Ecto neural progenitor cell (in vitro differentiated cells): ENCODE data around the gene FLRT1.
"Not testable (repeated sequence)": the region's sequence is repeated elsewhere in the genome, so short reads cannot be mapped to it uniquely, and the experiment has no call there.

Experiments
- DNase-seq: peaks from one replicate; pipeline ENCODE4 v3.0.0-alpha.2; 2018; ENCODE audit warnings: low spot score

Gene FLRT1

DNA sequence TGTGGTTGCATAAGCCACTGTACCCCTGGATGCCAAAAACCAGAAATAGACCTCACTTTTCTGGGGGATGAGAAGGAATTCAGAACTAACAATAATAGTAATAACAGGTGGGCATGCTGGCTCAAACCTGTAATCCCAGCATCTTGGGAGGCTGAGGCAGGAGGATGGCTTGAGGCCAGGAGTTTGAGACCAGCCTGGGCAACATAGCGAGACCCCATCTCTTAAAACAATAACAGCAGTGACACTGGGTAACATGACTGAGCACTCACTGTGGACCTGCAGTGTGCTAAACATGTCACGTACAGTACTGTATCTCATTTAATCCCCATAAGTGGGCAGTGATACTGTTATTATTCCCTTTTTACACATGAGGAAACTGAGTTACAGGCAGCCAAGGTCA lies 10.0 kb downstream of the FLRT1 start:
- no peak for DNase-seq

DNA sequence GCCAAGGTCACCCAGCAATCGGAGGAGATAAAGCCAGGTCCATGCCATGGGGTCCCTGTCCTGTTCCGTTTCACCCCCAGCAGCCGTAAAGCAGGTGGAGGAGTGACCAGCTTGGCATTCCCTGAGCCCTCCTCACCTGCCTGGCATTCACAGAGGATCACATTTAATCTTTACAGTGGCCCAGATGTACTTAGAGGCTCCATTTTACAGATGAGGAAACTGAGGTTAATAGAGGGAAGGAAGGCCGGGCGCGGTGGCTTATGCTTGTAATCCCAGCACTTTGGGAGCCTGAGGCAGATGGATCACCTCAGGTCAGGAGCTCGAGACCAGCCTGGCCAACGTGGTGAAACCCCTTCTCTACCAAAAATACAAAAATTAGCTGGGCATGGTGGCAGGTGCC lies 11.6 kb downstream of the FLRT1 start:
- DNase-seq = not testable (repeated sequence)

DNA sequence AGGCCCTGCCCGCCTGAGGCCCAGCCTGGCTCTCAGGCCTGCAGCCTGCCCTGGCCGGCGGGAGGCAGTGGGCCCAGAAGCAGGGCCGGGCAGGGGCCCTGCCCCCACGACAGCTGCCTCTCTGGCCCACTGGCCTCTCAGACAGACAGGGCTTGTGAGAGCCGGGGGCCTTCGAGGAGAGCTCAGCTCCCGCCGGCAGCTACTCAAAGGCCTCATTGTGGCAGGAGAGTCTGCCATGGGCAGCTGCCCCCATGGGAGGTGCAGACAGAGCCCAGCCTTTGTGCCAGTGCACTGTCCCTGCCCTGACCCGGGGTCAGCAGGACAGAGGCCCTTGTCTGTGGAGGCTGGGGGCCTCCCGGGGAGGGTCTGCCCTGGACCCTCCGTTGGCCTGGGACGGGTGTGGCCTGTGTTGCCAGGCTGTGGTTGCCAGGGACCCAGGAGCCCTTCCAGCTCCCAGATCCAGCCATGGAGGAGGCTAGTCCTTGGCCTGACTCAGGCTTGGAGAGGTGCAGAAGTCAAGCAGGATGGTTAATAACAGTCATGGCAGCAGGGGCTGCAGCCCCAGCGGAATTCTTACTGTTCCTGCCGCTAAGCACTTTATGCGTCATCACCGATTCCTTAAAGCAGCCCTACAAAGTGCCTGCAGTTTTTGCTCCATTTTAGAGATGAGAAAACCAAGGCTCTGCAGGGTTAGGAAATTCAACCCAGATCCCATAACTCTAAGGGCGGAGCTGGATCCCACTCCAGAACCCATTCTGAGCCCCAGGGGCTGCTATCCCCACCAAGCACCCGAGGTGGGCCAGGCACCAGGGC lies 12.5 kb downstream of the FLRT1 start:
- DNase-seq = peak; percentile 75

DNA sequence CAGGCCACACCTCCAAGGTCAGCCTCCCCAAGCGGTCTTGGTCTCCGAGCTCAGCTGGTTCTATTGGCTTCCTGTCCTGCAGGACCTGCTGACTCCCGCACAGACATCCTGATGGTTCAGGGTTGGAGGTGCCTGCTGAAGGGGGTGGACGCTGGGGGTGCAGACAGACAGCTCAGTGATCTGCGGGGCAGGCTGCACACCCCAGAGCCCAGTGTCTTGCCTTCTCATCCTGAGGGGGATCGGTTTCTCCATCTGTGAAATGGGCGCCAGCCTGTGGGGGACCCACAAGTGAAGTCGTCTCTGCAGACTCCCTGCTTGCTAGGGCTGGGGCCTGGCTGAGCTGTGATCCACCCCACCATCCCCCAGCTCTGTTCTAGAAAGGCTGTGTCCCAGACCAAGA lies 13.8 kb downstream of the FLRT1 start:
- DNase-seq = no peak

DNA sequence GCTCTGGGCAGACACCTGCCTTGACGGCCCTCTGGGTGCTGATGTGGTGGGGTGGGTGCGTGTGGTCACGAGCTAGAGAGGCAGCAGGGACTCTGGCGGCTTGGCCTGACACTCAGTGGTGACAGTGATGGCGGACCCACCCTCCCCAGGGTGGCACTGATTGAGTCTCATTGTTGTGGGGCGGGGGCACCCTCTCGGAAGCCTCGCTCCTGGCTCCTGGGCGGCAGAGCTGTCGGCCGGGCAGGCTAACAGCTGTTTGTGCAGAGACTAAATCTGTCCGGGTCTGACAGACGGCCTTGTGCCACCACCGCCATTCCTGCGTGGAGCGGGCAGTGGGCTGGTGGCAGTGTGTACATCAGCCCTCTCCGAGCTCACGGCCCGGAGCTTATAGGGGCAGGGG lies 15.6 kb downstream of the FLRT1 start:
- DNase-seq = no peak

DNA sequence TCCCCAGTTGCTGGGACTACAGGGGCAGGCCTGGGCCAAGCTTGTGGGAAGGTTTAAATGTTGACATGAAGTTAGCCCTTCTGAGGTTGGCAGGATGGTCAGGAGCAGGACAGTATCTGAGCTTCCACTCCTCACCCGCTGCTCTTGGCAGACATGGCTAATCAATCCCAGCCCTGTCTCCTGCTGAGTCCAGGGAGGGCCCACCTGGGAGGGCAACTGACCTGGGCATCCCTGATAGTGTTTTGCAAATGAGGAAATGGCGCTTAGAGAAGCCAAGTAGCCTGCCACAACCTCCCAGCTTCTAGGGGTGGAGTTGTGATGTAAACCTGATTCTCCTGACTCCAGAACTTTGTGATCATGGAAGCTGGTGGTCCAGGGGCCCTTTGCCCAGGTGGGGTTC lies 16.7 kb downstream of the FLRT1 start:
- no peak for DNase-seq

DNA sequence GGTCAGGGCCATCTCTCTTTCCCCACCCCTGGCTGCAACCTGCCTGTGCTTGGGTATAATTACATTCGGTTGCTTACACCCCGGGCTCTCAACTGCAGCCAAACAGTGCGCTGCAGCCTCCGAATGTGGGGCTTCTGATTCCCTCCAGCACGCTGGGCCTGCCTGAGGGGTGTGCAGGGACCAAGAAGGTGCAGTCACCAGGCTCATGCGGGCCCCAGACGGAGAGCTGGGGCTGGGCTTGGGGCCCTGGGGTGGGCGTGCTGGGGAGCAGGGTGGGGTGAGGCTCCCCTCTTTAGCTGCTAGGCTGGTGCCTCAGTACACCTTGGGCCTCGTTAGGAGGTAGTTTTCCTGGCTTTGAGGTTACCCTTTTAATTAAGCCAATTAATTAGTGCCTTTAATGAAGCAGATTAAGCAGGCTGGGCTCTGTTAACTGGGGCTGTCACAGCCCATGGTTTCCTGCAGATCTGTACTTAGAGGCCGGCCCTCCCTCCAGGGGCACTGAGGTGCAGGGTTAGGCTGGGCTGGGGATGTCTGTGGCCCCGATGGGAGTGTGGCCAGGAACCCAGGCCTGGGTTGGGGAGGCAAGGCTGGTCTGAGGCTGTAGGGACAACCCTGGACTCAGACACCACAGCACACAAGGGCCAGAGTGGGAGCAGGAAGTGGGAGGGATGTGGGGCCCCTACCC lies 17.3 kb downstream of the FLRT1 start:
- DNase-seq = no peak

DNA sequence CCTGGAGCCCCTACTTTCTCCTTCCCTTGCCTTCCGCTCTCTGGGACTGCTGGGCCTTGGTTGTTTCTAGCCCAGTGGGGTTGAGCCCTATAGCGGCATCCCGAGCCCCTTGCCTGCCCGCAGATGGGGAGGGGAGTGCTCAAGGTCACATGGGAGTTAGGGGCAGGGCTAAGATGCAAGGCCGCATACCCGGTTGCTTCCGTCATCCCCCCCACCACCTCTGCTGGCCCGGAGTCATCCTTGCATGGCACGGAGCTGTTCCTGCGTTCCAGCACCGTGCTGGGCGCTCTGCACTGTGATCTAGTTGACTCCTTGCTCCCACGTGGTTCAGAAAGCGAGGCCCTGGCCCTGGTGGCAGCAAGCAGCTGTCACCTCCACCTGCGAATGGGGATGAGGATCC lies 18.0 kb downstream of the FLRT1 start:
- DNase-seq = no peak

DNA sequence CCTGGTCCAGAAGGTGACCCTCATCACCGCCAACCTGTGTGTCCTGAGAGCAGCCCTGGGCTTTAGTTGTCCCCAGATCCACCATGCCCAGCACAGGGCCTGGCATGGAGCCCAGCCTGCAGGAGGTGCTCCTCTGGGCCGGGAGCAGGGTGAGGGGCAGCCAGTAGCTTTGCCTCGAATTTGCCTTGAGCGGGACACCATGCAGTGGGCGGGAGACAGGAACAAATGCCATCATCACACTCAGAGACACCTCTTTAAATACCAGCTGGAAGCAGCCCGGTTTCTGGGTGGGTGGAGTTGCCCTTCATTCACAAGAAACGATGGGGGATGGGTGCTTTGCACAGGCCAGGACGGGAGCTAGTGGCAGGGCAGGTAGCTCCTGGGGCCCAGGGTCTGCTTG lies 19.3 kb downstream of the FLRT1 start:
- no peak for DNase-seq

DNA sequence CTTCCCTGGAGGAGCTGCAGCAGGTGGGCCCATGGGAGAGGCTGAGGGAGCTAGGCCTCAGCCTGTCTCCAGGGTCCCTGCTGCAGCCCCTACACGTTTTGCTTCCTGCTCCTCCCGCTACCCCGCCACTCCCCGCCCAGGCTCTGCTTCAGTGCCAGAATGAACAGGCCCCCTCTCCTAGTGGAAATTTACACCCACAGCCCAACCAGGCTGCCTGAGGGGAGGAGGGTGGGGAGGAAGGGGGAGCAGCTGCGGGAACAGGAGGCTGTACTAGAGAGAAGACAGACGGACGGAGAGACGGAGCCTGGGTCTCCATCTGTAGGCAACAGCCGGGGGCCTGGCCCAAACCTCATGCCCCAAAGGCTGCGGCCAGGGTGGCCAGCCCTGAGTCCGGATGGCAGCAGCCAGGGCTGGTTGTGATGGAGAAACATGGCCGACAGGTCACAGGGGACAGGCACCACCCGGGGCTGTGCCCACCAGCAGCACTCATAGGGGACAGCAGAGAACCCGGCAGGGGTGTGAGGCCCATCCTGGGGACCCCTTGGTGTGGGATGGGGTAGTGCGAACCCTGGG lies 20.6 kb downstream of the FLRT1 start:
- DNase-seq = no peak

DNA sequence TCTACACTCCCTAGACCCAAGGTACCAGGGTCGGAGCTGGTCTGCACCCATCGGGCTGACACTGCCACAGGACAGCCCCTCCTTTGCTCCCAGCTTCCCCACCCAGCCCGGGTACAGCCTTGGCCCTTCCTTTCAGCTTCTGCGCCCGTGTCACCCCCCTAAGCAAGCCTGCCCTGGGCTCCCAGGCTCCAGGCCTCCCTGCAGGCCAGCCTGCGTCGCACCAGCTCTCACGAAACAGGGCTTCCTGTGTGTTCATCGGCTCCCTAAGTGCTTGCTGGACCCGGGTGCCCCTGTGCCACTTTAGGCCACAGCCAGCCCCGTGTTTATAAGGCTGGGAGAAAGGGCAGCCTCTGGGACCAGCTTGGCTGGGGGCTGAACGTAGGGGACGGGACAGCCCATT lies 21.1 kb downstream of the FLRT1 start:
- no peak for DNase-seq

DNA sequence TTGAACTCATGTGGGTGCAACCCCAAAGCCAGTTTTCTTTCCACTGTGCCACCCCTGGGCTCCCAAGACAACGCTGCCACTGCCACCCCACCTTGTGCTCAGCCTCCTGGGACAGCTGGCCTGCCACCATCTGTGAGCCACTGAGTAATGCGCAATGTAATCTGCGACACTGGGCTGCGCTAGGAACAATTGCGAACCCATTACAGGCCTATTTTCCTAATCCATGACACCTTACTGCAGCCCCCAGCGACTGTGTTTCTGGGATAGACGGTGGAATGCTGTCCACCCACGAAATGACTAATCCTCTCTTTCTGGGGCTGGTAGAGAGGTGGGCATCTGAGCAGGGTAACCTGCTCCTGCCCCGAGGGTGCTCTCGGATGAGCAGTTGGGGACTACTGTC lies 22.2 kb downstream of the FLRT1 start:
- DNase-seq = no peak

DNA sequence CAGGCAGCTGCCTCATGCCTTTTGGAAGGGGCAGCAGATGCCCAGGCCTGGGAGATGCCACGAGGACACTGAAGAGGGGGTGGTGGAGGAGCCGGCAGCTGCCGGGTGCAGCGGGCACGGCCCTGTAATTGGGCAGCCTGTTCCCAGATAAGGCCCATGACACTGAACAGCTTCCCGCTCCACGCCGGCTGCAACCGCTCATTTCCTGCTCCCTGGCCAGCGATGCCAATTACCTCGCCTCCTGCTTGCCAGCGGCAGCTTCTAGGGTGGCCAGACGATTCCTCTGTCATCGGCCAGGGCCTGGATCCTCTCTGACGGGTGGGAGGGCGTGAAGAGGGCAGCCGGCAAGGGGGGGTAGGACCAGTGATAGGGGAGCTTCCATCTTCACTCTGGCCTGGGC lies 22.8 kb downstream of the FLRT1 start:
- no peak for DNase-seq

DNA sequence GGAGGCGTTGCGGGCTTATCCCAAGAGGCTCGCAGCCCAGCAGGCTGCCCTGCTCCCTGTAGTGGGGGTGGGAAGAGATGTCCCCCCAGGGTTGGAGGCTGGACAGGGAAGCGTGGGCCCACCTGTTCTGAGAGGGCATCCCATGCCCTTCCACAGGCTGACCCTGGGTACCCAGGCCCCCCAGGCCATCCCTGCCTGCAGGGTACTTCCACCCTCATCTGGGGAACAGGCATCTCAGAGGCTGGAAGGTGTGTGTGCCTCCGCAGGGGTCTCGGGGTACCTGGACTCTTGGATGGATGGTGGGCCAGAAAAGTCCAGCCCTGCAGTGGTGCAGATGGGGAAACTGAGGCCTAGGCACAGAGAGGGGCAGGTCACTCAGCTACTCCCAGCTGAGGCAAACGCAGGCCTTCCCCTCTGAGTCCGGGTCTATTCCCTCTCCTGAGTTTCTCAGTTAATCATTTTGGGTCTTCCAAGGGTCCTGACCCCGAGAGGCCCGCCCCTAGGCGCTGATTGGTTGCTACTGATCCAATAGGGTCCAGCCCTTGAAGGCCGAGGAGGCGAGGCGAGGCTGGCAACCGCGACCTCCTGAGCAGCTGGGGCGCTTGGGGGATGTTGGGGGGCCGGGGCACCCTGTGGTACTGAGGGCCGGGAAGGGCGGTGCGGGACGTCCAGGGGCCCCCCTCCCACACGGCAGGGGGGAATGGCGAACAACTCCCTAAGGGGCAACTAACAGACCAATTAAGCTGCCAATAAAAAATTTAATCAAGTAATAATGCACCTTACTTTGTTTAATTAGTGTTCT lies 23.8 kb downstream of the FLRT1 start:
- DNase-seq = peak; percentile 79

DNA sequence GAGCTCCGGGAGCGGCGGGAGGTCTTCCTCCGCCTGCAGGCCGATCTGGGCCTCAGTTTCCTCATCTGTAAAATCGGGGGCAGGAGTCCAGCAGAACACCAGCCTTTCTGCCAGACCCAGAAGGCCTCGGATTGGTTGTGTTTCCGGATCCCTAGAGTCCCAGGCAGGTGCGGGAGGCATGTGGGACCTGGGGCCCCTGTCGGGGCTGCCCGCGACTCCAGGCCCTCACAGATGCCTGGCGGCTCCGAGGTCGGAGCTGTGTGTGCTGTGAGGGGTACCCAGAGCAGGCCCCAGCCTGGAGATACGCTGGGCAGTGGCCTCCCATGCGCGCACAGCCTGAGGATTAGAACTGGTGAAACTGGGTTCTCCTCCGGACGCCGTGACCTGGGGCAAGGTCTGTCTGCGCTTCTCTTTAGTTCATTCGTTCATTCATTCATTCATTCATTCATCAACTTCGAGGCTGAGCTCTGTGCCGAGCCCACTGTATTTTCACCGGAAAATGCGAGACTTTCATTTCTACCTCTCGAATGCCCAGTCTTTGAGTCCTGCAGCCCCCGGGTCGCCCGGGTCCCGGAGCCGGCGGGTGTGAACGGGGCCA lies 24.6 kb downstream of the FLRT1 start:
- no peak for DNase-seq

DNA sequence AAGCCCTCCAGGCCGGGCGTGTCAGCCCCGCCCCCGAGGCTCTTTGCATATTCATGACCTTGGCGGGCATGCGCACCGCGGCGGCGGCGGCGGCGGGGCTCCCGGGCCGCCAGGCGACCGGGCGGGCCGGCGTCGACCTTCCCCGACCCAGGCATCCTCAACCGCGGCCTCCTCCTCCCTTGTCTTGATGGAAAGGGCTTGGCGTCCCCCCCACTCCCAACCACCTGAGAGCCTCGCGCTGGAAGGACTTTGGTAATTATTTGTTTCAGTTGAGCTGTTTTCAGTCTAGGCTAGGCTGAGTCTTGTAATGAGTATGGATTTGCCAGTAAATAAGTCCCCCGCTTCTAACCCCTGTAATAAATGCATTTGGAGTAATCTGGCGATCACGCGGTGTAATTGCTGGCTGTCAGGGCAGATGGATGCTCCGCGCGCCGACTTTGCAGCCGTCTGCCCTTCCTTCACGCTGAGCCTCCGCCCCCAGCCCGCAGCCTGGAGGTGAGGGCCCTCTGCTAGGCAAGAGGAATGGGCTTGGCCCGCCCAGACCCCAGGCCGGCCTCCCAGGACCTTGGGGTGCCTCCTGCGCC lies 25.2 kb downstream of the FLRT1 start:
- DNase-seq = peak; percentile 85

DNA sequence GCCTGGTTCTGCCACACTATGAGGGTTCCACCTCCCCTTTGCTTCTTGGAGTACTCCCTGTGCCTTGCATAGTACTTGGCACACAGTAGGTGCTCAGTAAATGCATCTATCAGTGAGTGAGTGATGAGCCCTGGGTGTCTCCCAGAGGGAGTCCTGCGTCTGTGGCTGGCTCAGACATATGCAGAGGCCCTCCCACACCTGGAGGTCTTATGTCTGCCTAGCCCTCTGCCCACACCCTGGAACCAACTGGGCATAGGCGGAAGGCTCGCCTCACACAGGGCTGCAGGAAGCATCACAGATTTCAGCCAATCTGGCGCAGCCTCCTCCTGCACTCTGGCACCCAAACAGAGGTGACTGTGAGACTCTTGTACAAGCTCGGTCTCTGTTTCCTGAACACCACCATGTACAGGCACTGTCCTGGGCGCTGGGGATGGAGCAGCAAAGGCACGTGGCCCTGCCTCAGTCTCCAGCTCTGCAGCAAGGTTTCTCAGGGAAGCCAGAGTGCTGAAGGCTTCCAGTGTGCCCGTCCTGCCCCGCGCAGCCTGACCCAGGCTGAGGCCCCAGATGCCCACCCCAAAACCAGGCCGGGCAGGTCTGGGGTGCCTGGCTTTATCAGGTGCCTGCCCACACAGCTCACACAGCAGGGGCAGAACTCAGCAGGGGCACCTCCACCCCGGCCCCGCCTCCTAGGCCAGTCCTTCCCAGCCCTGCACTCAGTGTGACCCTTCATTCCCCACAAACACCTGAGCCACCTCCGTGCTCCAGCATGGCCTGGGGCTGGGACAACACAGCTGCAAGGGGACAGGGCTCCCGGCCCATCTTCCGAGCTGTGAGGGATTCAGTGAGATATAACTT lies 26.7 kb downstream of the FLRT1 start:
- DNase-seq = no peak

DNA sequence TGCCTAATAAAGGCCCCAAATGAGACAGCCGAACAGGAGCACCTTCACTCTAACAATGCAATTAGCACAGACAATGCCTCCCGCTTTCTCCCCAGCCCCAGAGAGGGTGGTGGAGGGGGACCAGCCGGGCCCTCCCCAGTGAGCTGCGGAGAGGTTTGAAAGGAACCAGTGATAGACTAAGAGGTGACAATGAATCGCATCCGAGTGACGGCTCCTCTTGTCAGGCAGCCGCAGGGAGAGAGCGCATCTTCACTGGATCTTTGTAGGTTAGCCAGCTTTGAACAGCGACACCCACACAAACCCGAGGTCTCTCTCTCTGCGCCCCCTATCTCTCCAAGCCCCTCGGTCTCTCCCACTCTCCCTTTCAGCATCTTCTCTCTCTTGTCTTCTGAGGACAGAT lies 28.0 kb downstream of the FLRT1 start:
- no peak for DNase-seq

DNA sequence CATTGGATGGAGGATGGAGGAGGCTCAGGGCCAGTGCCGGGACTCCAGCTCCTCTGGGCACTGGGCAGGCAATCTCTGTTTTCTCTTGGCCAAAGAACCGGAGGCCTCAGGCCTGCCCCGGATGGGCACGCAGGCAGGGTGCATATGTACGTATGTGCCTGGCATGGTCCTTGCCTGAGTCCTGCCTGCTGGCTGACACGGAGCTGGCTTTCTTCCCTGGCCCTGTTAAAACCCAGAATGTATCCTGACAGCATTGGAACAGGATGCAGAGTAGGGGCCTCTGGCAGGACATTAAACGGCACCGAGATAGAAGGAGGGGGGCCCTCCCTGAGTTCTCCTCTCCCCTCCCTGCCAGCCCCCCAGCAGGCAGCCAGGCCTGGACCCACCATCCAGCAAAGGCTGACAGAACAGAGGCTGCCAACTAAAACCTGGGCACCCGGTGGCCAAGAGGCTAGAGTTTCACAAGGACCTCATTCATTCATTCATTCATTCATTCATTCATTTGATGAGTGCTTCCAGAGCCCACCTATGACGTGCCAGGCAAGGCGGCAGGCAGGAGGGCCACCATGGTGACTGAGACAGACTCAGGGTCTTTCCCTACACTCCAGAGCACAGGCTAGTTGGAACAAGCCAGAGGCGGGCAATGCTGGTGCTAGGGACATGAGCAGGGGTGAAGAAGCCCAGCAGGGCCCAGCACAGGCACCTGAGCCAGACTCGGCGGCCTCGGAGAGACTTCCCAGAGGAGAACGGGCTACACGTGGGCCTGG lies 28.8 kb downstream of the FLRT1 start:
- DNase-seq = no peak

DNA sequence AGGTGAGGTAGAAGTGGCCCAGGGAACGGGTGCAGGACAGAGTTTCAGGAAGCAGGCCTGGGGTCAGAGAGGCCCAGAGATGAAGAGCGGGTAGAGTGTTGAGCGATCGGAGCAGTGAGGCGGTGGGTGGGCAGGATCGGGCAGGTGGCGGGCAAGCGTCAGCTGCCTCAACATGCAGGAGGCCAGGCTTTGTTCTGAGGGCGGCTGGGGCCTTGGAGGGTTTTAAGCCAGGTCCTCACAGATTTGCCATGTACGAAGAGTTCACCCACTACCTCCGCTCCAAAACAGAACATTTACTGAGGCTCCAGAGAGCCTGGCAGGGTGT lies 29.4 kb downstream of the FLRT1 start:
- no peak for DNase-seq
